Measurements from ENCODE around the gene HS2ST1.

DNA sequence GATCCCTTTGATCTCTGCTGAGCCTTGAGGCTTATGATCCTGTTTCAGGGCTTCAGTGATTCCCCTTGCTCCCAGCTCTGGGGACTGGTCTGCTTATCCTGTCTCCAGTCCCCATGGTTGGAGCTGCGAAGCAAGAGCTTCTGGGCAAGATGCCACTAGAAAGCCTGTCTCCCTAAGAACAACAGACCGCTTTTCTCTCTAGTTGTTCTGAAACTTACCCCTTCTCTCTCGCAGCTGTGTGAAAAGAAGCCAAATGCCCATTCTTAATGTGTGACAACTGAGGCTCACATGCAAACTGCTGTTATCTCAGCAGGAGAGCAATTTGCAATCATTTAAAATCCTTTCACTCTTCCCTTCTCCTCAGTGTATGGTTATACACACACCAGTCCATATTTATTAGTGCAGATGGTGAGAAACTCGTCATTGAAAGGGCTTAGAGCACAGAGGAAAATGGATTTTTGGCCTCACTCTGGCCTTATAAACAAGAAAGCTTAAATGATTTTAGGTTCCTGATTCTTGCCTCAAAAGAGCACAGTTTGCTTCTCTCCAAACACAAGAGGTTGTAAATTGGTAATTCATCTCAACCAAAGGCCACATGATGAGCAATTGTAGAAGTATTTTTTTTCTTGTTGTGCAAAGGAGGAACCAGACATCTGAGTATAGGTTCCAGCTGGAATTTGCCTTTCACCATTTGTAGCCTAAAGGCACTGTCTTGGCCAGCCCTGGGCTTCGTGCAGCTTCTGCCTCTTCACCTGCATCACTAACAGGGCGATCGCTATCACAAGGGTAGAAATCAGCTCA is 235.0 kb downstream of the HS2ST1 start:
- TF ChIP-seq ZNF114 (CRISPR knock-in tag; IDR thresholded peaks at IDR 0.05) (no peak), EZH2phosphoT487 (IDR thresholded peaks at IDR 0.05; ENCODE audit: unreplicated experiment) (no peak), EZH2 (IDR thresholded peaks at IDR 0.05; ENCODE audit: low read depth, unreplicated experiment) (no peak), POLR2AphosphoS5 (IDR thresholded peaks at IDR 0.05; ENCODE audit: low read depth) (no peak), CREB1 (CRISPR knock-in tag; IDR thresholded peaks at IDR 0.05; ENCODE audit: low read depth) (no peak)
- TF ChIP-seq, protein P1, sequence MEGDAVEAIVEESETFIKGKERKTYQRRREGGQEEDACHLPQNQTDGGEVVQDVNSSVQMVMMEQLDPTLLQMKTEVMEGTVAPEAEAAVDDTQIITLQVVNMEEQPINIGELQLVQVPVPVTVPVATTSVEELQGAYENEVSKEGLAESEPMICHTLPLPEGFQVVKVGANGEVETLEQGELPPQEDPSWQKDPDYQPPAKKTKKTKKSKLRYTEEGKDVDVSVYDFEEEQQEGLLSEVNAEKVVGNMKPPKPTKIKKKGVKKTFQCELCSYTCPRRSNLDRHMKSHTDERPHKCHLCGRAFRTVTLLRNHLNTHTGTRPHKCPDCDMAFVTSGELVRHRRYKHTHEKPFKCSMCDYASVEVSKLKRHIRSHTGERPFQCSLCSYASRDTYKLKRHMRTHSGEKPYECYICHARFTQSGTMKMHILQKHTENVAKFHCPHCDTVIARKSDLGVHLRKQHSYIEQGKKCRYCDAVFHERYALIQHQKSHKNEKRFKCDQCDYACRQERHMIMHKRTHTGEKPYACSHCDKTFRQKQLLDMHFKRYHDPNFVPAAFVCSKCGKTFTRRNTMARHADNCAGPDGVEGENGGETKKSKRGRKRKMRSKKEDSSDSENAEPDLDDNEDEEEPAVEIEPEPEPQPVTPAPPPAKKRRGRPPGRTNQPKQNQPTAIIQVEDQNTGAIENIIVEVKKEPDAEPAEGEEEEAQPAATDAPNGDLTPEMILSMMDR (conservative IDR thresholded peaks at IDR 0.05; ENCODE audit: low read depth in 2 of 2) = no peak
- TF ChIP-seq, protein P2, sequence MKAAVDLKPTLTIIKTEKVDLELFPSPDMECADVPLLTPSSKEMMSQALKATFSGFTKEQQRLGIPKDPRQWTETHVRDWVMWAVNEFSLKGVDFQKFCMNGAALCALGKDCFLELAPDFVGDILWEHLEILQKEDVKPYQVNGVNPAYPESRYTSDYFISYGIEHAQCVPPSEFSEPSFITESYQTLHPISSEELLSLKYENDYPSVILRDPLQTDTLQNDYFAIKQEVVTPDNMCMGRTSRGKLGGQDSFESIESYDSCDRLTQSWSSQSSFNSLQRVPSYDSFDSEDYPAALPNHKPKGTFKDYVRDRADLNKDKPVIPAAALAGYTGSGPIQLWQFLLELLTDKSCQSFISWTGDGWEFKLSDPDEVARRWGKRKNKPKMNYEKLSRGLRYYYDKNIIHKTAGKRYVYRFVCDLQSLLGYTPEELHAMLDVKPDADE (IDR thresholded peaks at IDR 0.05) = no peak
